AG10803 (cell line): Measurements from ENCODE around the gene PAPPA.

Experiments used
- DNase-seq: peaks from one replicate; pipeline ENCODE4 v3.0.0; 2010; ENCODE audit warnings: low read depth
- H3K4me3 ChIP-seq: 2 replicates; pipeline ENCODE4 v1.5.1; 2011; ENCODE audit warnings: mild to moderate bottlenecking, low read length, control low read depth
- CTCF ChIP-seq: conservative IDR thresholded peaks from 2 replicates; pipeline ENCODE4 v1.5.1; 2011; ENCODE audit warnings: mild to moderate bottlenecking, low read length, control low read depth, inconsistent platforms

The PAPPA gene

GRCh38 chr9:116370556-116370955 is 217.0 kb downstream of the PAPPA start:
- TF ChIP-seq CTCF = no peak
- H3K4me3 ChIP-seq = no peak overlapping the region
- DNase-seq = no peak

GRCh38 chr9:116372081-116372673 is 218.6 kb downstream of the PAPPA start:
- DNase-seq = peak; percentile 46
- no peak overlapping the region for H3K4me3 ChIP-seq
- TF ChIP-seq CTCF = no peak

- no peak overlapping the region for H3K4me3 ChIP-seq
- TF ChIP-seq CTCF = no peak
- DNase-seq = no peak
Observed at GRCh38 chr9:116372786-116373185, 219.2 kb downstream of the PAPPA start.

GRCh38 chr9:116377179-116377798 is 223.7 kb downstream of the PAPPA start:
- peak; percentile 58 for DNase-seq
- TF ChIP-seq CTCF = no peak
- no peak overlapping the region for H3K4me3 ChIP-seq

GRCh38 chr9:116378873-116379272 is 225.3 kb downstream of the PAPPA start:
- TF ChIP-seq CTCF = no peak
- no peak overlapping the region for H3K4me3 ChIP-seq
- DNase-seq = no peak

GRCh38 chr9:116379821-116380220 is 226.2 kb downstream of the PAPPA start:
- H3K4me3 ChIP-seq = no peak overlapping the region
- TF ChIP-seq CTCF = no peak
- no peak for DNase-seq

- no peak overlapping the region for H3K4me3 ChIP-seq
- TF ChIP-seq CTCF = no peak
- no peak for DNase-seq
Observed at GRCh38 chr9:116380496-116380995, 227.0 kb downstream of the PAPPA start.
